Stomach (tissue), 4 donors: ENCODE data around the gene RAB19.

Source experiments
- CTCF ChIP-seq, 7 experiments: fragments of 450-650 bp in 4 of 7; fragments of 200-600 bp in 3 of 7; sonication (generic) in 3 of 7; IDR thresholded peaks; one replicate each; pipeline ENCODE4 v1.5.1; 2016 to 2019; ENCODE audit warnings: antibody characterized with exemption in 7 of 7, control low read depth in 2 of 7, mild to moderate bottlenecking in 1 of 7
- EP300 ChIP-seq: sonication (generic); formaldehyde crosslinking; IDR thresholded peaks from one replicate; pipeline ENCODE4 v1.6.1; 2017; ENCODE audit warnings: antibody characterized with exemption
- POLR2A ChIP-seq, 4 donors: fragments of 450-650 bp; IDR thresholded peaks; one replicate each; pipeline ENCODE4 v1.6.1; 2016; ENCODE audit warnings: antibody characterized with exemption in 4 of 4, control low read depth in 2 of 4, mild to moderate bottlenecking in 1 of 4, moderate library complexity in 1 of 4
- POLR2AphosphoS5 ChIP-seq, 3 donors: sonication (generic); formaldehyde crosslinking; IDR thresholded peaks; one replicate each; pipeline ENCODE4 v1.6.1; 2016; ENCODE audit warnings: antibody characterized with exemption in 3 of 3

GRCh38 chr7:140451716-140452115 lies 47.9 kb downstream of the RAB19 start:
- TF ChIP-seq POLR2A (IDR thresholded peaks at IDR 0.05) (no peak), CTCF (IDR thresholded peaks at IDR 0.05) (no peak), POLR2AphosphoS5 (IDR thresholded peaks at IDR 0.05) (no peak), EP300 (no peak)
